Endothelial cell of umbilical vein (primary cell): ENCODE results near the gene FANCE. TPM values are rescaled to one million over a fixed set of nuclear protein-coding genes. Genes with fewer than 3 reads are reported as not detected.

ENCODE experiments used
- BruUV-seq: library from RNA; stranded (reverse); fragments of 400-500 nt; replicated peaks from 2 replicates; lab custom pipeline; 2021; lab: Mats Ljungman, UMichigan
- CTCF ChIA-PET: fragments of 300-600, 350-600 bp; sonication (Branson Sonifier 250); formaldehyde crosslinking; loops from one replicate; lab custom pipeline; 2021; ENCODE audit warnings: antibody characterized with exemption, inconsistent platforms; lab: Charles Lee
- POLR2A ChIA-PET: fragments of 300-600, 350-600 bp; sonication (Branson Sonifier 250); formaldehyde crosslinking; loops from one replicate; lab custom pipeline; 2021; ENCODE audit warnings: antibody characterized with exemption, inconsistent platforms; lab: Charles Lee
- DNase-seq: peaks from one replicate; pipeline ENCODE4 v3.0.0-alpha.2; 2011; ENCODE audit warnings: low read depth, low spot score
- FAIRE-seq: peaks from 2 replicates; lab custom pipeline; 2011; peaks lifted over from hg19 to GRCh38; lab: Jason Lieb, UNC
- H2AFZ ChIP-seq: 2 replicates; pipeline ENCODE4 v1.6.0; 2012; ENCODE audit warnings: low read depth, low read length, control low read depth, inconsistent platforms
- H3K27ac ChIP-seq: 2 replicates; pipeline ENCODE4 v1.5.1; 2011; ENCODE audit warnings: low read depth, mild to moderate bottlenecking, control low read depth, low read length, moderate library complexity; ENCODE audit not compliant: insufficient read depth
- H3K27me3 ChIP-seq, 2 experiments: 2 replicates each; pipeline versions ENCODE4 v1.6.0 to v1.6.1; 2011; ENCODE audit warnings: low read length in 2 of 2, mixed read lengths in 1 of 2; ENCODE audit not compliant: control insufficient read depth in 2 of 2, insufficient read depth in 2 of 2
- H3K36me3 ChIP-seq, 2 experiments: 2 replicates in 1 of 2; 3 replicates in 1 of 2; pipeline ENCODE4 v1.5.1; 2011; ENCODE audit warnings: low read length in 2 of 2, mild to moderate bottlenecking in 1 of 2, moderate library complexity in 1 of 2; ENCODE audit not compliant: control insufficient read depth in 2 of 2, insufficient read depth in 2 of 2; ENCODE audit errors: extremely low read depth in 1 of 2
- H3K4me1 ChIP-seq: 3 replicates; pipeline ENCODE4 v1.5.1; 2011; ENCODE audit warnings: mild to moderate bottlenecking, low read length; ENCODE audit not compliant: control insufficient read depth, insufficient read depth; ENCODE audit errors: extremely low read depth
- H3K4me2 ChIP-seq: 2 replicates; pipeline ENCODE4 v1.6.1; 2011; ENCODE audit warnings: low read length, control low read depth, mixed read lengths; ENCODE audit not compliant: insufficient read depth
- H3K4me3 ChIP-seq, 3 experiments: fragments of 200-600 bp in 1 of 3; sonication (generic), shearing (Covaris generic) in 1 of 3; replicated peaks in 1 of 3; 2 replicates each; pipeline ENCODE4 v1.5.1; 2011 to 2016; ENCODE audit warnings: control low read depth in 3 of 3, low read length in 3 of 3, mild to moderate bottlenecking in 2 of 3, inconsistent platforms in 1 of 3, low read depth in 1 of 3, moderate library complexity in 1 of 3; ENCODE audit not compliant: insufficient read depth in 1 of 3
- H3K79me2 ChIP-seq: 2 replicates; pipeline ENCODE4 v1.6.0; 2012; ENCODE audit warnings: low read length, inconsistent platforms; ENCODE audit not compliant: control insufficient read depth, insufficient read depth
- H3K9ac ChIP-seq: replicated peaks from 2 replicates; pipeline ENCODE3; 2011; ENCODE audit warnings: low read length, control low read depth; ENCODE audit not compliant: insufficient read depth; ENCODE audit errors: extremely low read depth
- H3K9me1 ChIP-seq: replicated peaks from 3 replicates; pipeline ENCODE4 v1.6.0; 2011; ENCODE audit warnings: mild to moderate bottlenecking, low read length; ENCODE audit not compliant: control insufficient read depth, insufficient read depth; ENCODE audit errors: extremely low read depth
- H3K9me3 ChIP-seq: replicated peaks from 2 replicates; pipeline ENCODE4 v1.5.1; 2012; ENCODE audit warnings: low read length, inconsistent platforms; ENCODE audit not compliant: control insufficient read depth, insufficient read depth
- H4K20me1 ChIP-seq: replicated peaks from 2 replicates; pipeline ENCODE3; 2011; ENCODE audit warnings: mild to moderate bottlenecking, low read length; ENCODE audit not compliant: control insufficient read depth, insufficient read depth; ENCODE audit errors: extremely low read depth
- EZH2 ChIP-seq: IDR thresholded peaks from 2 replicates; pipeline ENCODE4 v1.6.1; 2012; ENCODE audit warnings: borderline replicate concordance, low read depth, mild to moderate bottlenecking, moderate library complexity, low read length, inconsistent platforms; ENCODE audit not compliant: severe bottlenecking
- FOS ChIP-seq: IDR thresholded peaks from 2 replicates; pipeline ENCODE4 v1.6.1; 2011; ENCODE audit warnings: mild to moderate bottlenecking, low read length, moderate library complexity, borderline replicate concordance; ENCODE audit not compliant: insufficient read depth
- GATA2 ChIP-seq: IDR thresholded peaks from 2 replicates; pipeline ENCODE4 v1.7.0; 2011; ENCODE audit warnings: low read depth, mild to moderate bottlenecking, moderate library complexity, mixed read lengths, low read length; ENCODE audit not compliant: insufficient read length, insufficient read depth
- JUN ChIP-seq: IDR thresholded peaks from 2 replicates; pipeline ENCODE4 v1.6.1; 2011; ENCODE audit warnings: borderline replicate concordance, low read depth; ENCODE audit not compliant: insufficient read length, insufficient read depth
- MYC ChIP-seq: IDR thresholded peaks from one replicate; pipeline ENCODE4 v1.6.1; 2011; ENCODE audit warnings: mild to moderate bottlenecking, low read depth, low read length
- POLR2A ChIP-seq: IDR thresholded peaks from 2 replicates; pipeline ENCODE4 v1.6.1; 2012; ENCODE audit warnings: low read depth, mild to moderate bottlenecking, control low read depth, low read length
- POLR2AphosphoS5 ChIP-seq: IDR thresholded peaks from 2 replicates; pipeline ENCODE4 v1.6.1; 2012; ENCODE audit warnings: low read depth, mild to moderate bottlenecking, control low read depth, low read length, moderate library complexity; ENCODE audit not compliant: insufficient read depth
- dilution Hi-C: fragments of 300-500 bp; cut with MboI; formaldehyde crosslinking; loops from one replicate; pipeline ENCODE4 v1.15.0; 2019; ENCODE audit warnings: low sequenced_read_pairs; ENCODE audit not compliant: extremely low pct_ligation_motif_present
- intact Hi-C: fragments of 100-400 bp; cut with micrococcal nuclease; formaldehyde crosslinking; loops from one replicate; pipeline ENCODE4 v1.10.0; 2022
- polyA plus RNA-seq, 4 experiments: library from polyadenylated mRNA; depleted of rRNA in 3 of 4; stranded (reverse) in 3 of 4; unstranded in 1 of 4; fragments of >200 nt; gene quantifications; 2 replicates each; pipeline versions ENCODE4 v1.2.1 to v1.2.3, GENCODE V29; 2011 to 2012; ENCODE audit warnings: missing spikeins in 1 of 4
- total RNA-seq: library from RNA; stranded (reverse); gene quantifications from 2 replicates; pipeline ENCODE4 v1.2.3, GENCODE V29; 2021
- TF ChIP-seq, protein P1 (sequence below): IDR thresholded peaks from 2 replicates; pipeline ENCODE4 v1.6.1; 2011; ENCODE audit not compliant: insufficient read depth, insufficient read length
- TF ChIP-seq, protein P2 (sequence below), 2 donors: IDR thresholded peaks; 1 replicate in 1 of 2; 2 replicates in 1 of 2; pipeline ENCODE4 v1.5.1; 2011; ENCODE audit warnings: low read length in 2 of 2, mild to moderate bottlenecking in 2 of 2, moderate library complexity in 2 of 2, control low read depth in 1 of 2, inconsistent platforms in 1 of 2, low read depth in 1 of 2; ENCODE audit not compliant: insufficient read depth in 1 of 2; ENCODE audit errors: extremely low read depth in 1 of 2

The FANCE gene
- total and polyA plus RNA-seq, 2 donors (not counting 3 experiments of a cell fraction or from before 2014, with no cell fraction given) = 9.1 to 12.7 TPM

DNA sequence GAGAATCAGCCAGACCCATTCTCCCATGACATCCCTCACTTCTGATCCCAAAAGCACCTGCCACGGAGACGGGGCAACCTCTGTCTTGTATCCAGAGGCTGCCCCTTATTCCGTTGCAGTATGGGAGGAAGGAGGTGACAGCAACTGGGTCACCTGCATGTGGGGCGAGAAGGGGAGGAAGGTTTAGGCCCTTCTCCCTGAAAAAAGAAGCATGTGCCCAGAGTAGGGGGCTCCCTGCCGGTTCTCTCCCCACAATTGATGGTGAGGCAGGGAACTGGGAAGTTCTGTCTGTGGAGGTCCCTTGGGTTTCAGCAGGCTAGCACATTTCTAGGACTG is 49.3 kb upstream of the FANCE start:
- no peaks in the 10 kb centered on the region for H3K27me3 ChIP-seq
- H3K27ac ChIP-seq = no peak overlapping the region
- no peaks in the 10 kb centered on the region for H3K79me2 ChIP-seq
- BruUV-seq = no TSS peak
- ChIA-PET CTCF (no interaction called here), POLR2A (no interaction called here)
- no peaks in the 10 kb centered on the region for H3K9me3 ChIP-seq
- intact Hi-C loops (no loop called here), dilution Hi-C loops (no loop called here)
- no peaks in the 10 kb centered on the region for H4K20me1 ChIP-seq
- FAIRE-seq (no peak), DNase-seq (no peak)
- no peak overlapping the region for H3K4me2 ChIP-seq
- no peaks in the 10 kb centered on the region for H3K4me1 ChIP-seq
- H3K36me3 ChIP-seq = no peaks in the 10 kb centered on the region
- H2AFZ ChIP-seq = no peak overlapping the region
- TF ChIP-seq GATA2 (no peak), MYC (no peak), EZH2 (no peak), POLR2A (no peak), JUN (no peak), FOS (no peak), POLR2AphosphoS5 (no peak)
- TF ChIP-seq, protein P1, sequence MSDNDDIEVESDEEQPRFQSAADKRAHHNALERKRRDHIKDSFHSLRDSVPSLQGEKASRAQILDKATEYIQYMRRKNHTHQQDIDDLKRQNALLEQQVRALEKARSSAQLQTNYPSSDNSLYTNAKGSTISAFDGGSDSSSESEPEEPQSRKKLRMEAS = no peak
- TF ChIP-seq, protein P2, sequence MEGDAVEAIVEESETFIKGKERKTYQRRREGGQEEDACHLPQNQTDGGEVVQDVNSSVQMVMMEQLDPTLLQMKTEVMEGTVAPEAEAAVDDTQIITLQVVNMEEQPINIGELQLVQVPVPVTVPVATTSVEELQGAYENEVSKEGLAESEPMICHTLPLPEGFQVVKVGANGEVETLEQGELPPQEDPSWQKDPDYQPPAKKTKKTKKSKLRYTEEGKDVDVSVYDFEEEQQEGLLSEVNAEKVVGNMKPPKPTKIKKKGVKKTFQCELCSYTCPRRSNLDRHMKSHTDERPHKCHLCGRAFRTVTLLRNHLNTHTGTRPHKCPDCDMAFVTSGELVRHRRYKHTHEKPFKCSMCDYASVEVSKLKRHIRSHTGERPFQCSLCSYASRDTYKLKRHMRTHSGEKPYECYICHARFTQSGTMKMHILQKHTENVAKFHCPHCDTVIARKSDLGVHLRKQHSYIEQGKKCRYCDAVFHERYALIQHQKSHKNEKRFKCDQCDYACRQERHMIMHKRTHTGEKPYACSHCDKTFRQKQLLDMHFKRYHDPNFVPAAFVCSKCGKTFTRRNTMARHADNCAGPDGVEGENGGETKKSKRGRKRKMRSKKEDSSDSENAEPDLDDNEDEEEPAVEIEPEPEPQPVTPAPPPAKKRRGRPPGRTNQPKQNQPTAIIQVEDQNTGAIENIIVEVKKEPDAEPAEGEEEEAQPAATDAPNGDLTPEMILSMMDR (IDR thresholded peaks at IDR 0.05; ENCODE audit: extremely low read depth in 1 of 2, insufficient read depth in 1 of 2, low read depth in 1 of 2, low read length in 2 of 2) = no peak
- no peak overlapping the region for H3K9ac ChIP-seq
- no peak overlapping the region for H3K4me3 ChIP-seq
- no peaks in the 10 kb centered on the region for H3K9me1 ChIP-seq
